H1 (cell line): ENCODE data around the gene CKB. TPM values are rescaled to one million over a fixed set of nuclear protein-coding genes. Genes with fewer than 3 reads are reported as not detected.

Experiments
- CTCF ChIA-PET: fragments of 300-600 bp; sonication (Branson Sonifier 250); formaldehyde crosslinking; loops from one replicate; lab custom pipeline; 2021; ENCODE audit not compliant: partially characterized antibody; lab: Charles Lee
- POLR2A ChIA-PET: fragments of 300-600 bp; sonication (Branson Sonifier 250); formaldehyde crosslinking; loops from one replicate; lab custom pipeline; 2021; ENCODE audit warnings: inconsistent platforms; ENCODE audit not compliant: partially characterized antibody; lab: Charles Lee
- DNase-seq, 2 experiments: peaks; one replicate each; pipeline versions ENCODE4 v3.0.0 to v3.0.0-alpha.2; 2010 to 2022; ENCODE audit warnings: low spot score in 2 of 2, low read depth in 1 of 2, mixed read lengths in 1 of 2
- FAIRE-seq: peaks from 2 replicates; lab custom pipeline; 2011; peaks lifted over from hg19 to GRCh38; lab: Jason Lieb, UNC
- H2AFZ ChIP-seq: 2 replicates; pipeline ENCODE4 v1.8.1; 2012; ENCODE audit warnings: low read length, inconsistent platforms
- H2AK5ac ChIP-seq: 2 replicates; pipeline ENCODE4 v1.6.1; 2013; ENCODE audit warnings: low read depth, low read length
- H2BK120ac ChIP-seq: replicated peaks from 2 replicates; pipeline ENCODE3; 2013; ENCODE audit warnings: low read depth, low read length, inconsistent platforms
- H2BK12ac ChIP-seq: 2 replicates; pipeline ENCODE4 v1.6.1; 2013; ENCODE audit warnings: low read depth, low read length
- H2BK15ac ChIP-seq: 2 replicates; pipeline ENCODE4 v1.6.1; 2013; ENCODE audit warnings: low read length
- H2BK20ac ChIP-seq: 2 replicates; pipeline ENCODE4 v1.6.1; 2013; ENCODE audit warnings: low read length
- H2BK5ac ChIP-seq: 2 replicates; pipeline ENCODE4 v1.6.1; 2013; ENCODE audit warnings: low read depth, low read length
- H3K14ac ChIP-seq: 2 replicates; pipeline ENCODE4 v1.6.1; 2013; ENCODE audit warnings: inconsistent platforms; ENCODE audit not compliant: insufficient read length
- H3K18ac ChIP-seq: 2 replicates; pipeline ENCODE4 v1.6.1; 2013; ENCODE audit warnings: low read length; ENCODE audit errors: extremely low read depth
- H3K23ac ChIP-seq: 2 replicates; pipeline ENCODE4 v1.6.1; 2013; ENCODE audit warnings: inconsistent platforms; ENCODE audit not compliant: insufficient read length
- H3K23me2 ChIP-seq: 2 replicates; pipeline ENCODE4 v1.6.1; 2013; ENCODE audit warnings: low read depth, low read length
- H3K27ac ChIP-seq: 2 replicates; pipeline ENCODE4 v1.6.1; 2011; ENCODE audit warnings: low read depth, low read length, inconsistent platforms
- H3K27me3 ChIP-seq, 4 experiments: replicated peaks in 1 of 4; 1 replicate in 1 of 4; 2 replicates in 3 of 4; pipeline versions ENCODE4 v1.6.1 to v1.8.1; 2011 to 2013; ENCODE audit warnings: low read length in 3 of 4, mild to moderate bottlenecking in 3 of 4, inconsistent platforms in 2 of 4, mixed read lengths in 2 of 4, moderate library complexity in 1 of 4; ENCODE audit not compliant: control insufficient read depth in 3 of 4, insufficient read depth in 3 of 4; ENCODE audit errors: extremely low read depth in 1 of 4
- H3K36me3 ChIP-seq, 4 experiments: 2 replicates each; pipeline versions ENCODE4 v1.6.1 to v1.8.1; 2011 to 2013; ENCODE audit warnings: mild to moderate bottlenecking in 4 of 4, low read length in 3 of 4, moderate library complexity in 2 of 4, control low read depth in 1 of 4, inconsistent platforms in 1 of 4; ENCODE audit not compliant: insufficient read depth in 4 of 4, control insufficient read depth in 2 of 4
- H3K4ac ChIP-seq: replicated peaks from 2 replicates; pipeline ENCODE3; 2013; ENCODE audit warnings: low read length, low read depth, mixed read lengths, inconsistent platforms; ENCODE audit not compliant: insufficient read length
- H3K4me1 ChIP-seq, 4 experiments: replicated peaks in 1 of 4; 1 replicate in 1 of 4; 2 replicates in 3 of 4; pipeline versions ENCODE4 v1.6.1 to v1.8.1; 2011 to 2013; ENCODE audit warnings: low read length in 3 of 4, inconsistent platforms in 2 of 4, mixed read lengths in 1 of 4; ENCODE audit not compliant: insufficient read depth in 4 of 4, control insufficient read depth in 3 of 4
- H3K4me2 ChIP-seq, 2 experiments: 2 replicates each; pipeline versions ENCODE4 v1.6.1 to v1.8.1; 2011 to 2013; ENCODE audit warnings: low read depth in 2 of 2, low read length in 2 of 2, control low read depth in 1 of 2, inconsistent platforms in 1 of 2, mild to moderate bottlenecking in 1 of 2; ENCODE audit not compliant: insufficient read depth in 1 of 2
- H3K4me3 ChIP-seq, 4 experiments: fragments of 200-600, 300-600 bp in 1 of 4; sonication (generic), shearing (Covaris generic), sonication (Bioruptor Twin) in 1 of 4; 2 replicates each; pipeline versions ENCODE4 v1.5.1 to v1.8.1; 2011 to 2016; ENCODE audit warnings: low read length in 4 of 4, low read depth in 3 of 4, control low read depth in 2 of 4, inconsistent platforms in 2 of 4, mild to moderate bottlenecking in 2 of 4, mixed read lengths in 1 of 4, moderate library complexity in 1 of 4; ENCODE audit not compliant: insufficient read depth in 2 of 4; ENCODE audit errors: extremely low read depth in 1 of 4
- H3K56ac ChIP-seq: replicated peaks from 2 replicates; pipeline ENCODE3; 2013; ENCODE audit warnings: low read depth, mild to moderate bottlenecking, mixed read lengths, low read length, inconsistent platforms; ENCODE audit not compliant: insufficient read length
- H3K79me1 ChIP-seq: 2 replicates; pipeline ENCODE4 v1.6.1; 2013; ENCODE audit warnings: low read depth, low read length, control low read depth
- H3K79me2 ChIP-seq, 2 experiments: 2 replicates each; pipeline versions ENCODE4 v1.6.1 to v1.8.1; 2012 to 2013; ENCODE audit warnings: low read length in 2 of 2, mild to moderate bottlenecking in 2 of 2, inconsistent platforms in 1 of 2; ENCODE audit not compliant: insufficient read depth in 2 of 2, control insufficient read depth in 1 of 2
- H3K9ac ChIP-seq, 4 experiments: replicated peaks in 1 of 4; 1 replicate in 1 of 4; 2 replicates in 3 of 4; pipeline versions ENCODE4 v1.6.1 to v1.8.1; 2011 to 2013; ENCODE audit warnings: low read depth in 3 of 4, low read length in 3 of 4, control low read depth in 2 of 4, mild to moderate bottlenecking in 2 of 4, moderate library complexity in 2 of 4, inconsistent platforms in 1 of 4; ENCODE audit errors: extremely low read depth in 1 of 4
- H3K9me3 ChIP-seq, 2 experiments: 2 replicates each; pipeline versions ENCODE4 v1.6.1 to v1.8.1; 2012 to 2013; ENCODE audit warnings: mild to moderate bottlenecking in 2 of 2, moderate library complexity in 2 of 2, control low read depth in 1 of 2, inconsistent platforms in 1 of 2, low read depth in 1 of 2, low read length in 1 of 2, mixed read lengths in 1 of 2; ENCODE audit not compliant: insufficient read depth in 2 of 2
- H4K20me1 ChIP-seq, 2 experiments: replicated peaks in 1 of 2; 2 replicates each; pipeline versions ENCODE3 to v1.8.1; 2011 to 2013; ENCODE audit warnings: inconsistent platforms in 2 of 2, low read length in 2 of 2, mild to moderate bottlenecking in 1 of 2; ENCODE audit not compliant: insufficient read depth in 2 of 2, control insufficient read depth in 1 of 2
- H4K5ac ChIP-seq: 2 replicates; pipeline ENCODE4 v1.6.1; 2013; ENCODE audit warnings: low read length, low read depth, mixed read lengths, inconsistent platforms; ENCODE audit not compliant: insufficient read length
- H4K8ac ChIP-seq: 2 replicates; pipeline ENCODE4 v1.8.0; 2013; ENCODE audit warnings: mild to moderate bottlenecking, moderate library complexity, low read length, inconsistent platforms; ENCODE audit not compliant: insufficient read depth; ENCODE audit errors: extremely low read depth
- H4K91ac ChIP-seq: replicated peaks from 2 replicates; pipeline ENCODE3; 2013; ENCODE audit warnings: low read length, mixed read lengths, inconsistent platforms; ENCODE audit not compliant: insufficient read length
- BACH1 ChIP-seq: IDR thresholded peaks from 2 replicates; pipeline ENCODE4 v1.6.1; 2012; ENCODE audit warnings: low read length, improper control_type of control experiment
- BRCA1 ChIP-seq: IDR thresholded peaks from 2 replicates; pipeline ENCODE4 v1.6.1; 2012; ENCODE audit warnings: low read depth, low read length, improper control_type of control experiment
- CBX5 ChIP-seq: fragments of 300-800, 300-1000 bp; sonication (generic); IDR thresholded peaks from 2 replicates; pipeline ENCODE4 v1.7.1; 2016; ENCODE audit warnings: antibody characterized with exemption, low read length, low read depth
- CHD1 ChIP-seq: IDR thresholded peaks from 2 replicates; pipeline ENCODE4 v1.6.1; 2012; ENCODE audit warnings: low read depth, low read length, improper control_type of control experiment
- EP300 ChIP-seq, 2 experiments: IDR thresholded peaks; 1 replicate in 1 of 2; 2 replicates in 1 of 2; pipeline ENCODE4 v1.6.1; 2011 to 2012; ENCODE audit warnings: low read depth in 2 of 2, low read length in 2 of 2, mild to moderate bottlenecking in 2 of 2, borderline replicate concordance in 1 of 2, inconsistent platforms in 1 of 2, moderate library complexity in 1 of 2
- GTF2F1 ChIP-seq: IDR thresholded peaks from 2 replicates; pipeline ENCODE4 v1.6.1; 2012; ENCODE audit warnings: low read depth, low read length, improper control_type of control experiment, borderline replicate concordance
- HDAC6 ChIP-seq: IDR thresholded peaks from one replicate; pipeline ENCODE4 v1.7.1; 2012; ENCODE audit warnings: low read depth, mild to moderate bottlenecking, inconsistent platforms, low read length, moderate library complexity
- JUND ChIP-seq: IDR thresholded peaks from 2 replicates; pipeline ENCODE4 v1.6.1; 2011; ENCODE audit warnings: mild to moderate bottlenecking, improper control_type of control experiment, low read length
- KDM4A ChIP-seq: IDR thresholded peaks from one replicate; pipeline ENCODE4 v1.7.1; 2012; ENCODE audit warnings: low read depth, mild to moderate bottlenecking, moderate library complexity, low read length, inconsistent platforms; ENCODE audit not compliant: severe bottlenecking
- POLR2A ChIP-seq, 2 experiments: IDR thresholded peaks; 1 replicate in 1 of 2; 2 replicates in 1 of 2; pipeline ENCODE4 v1.6.1; 2011; ENCODE audit warnings: low read depth in 2 of 2, low read length in 2 of 2, mild to moderate bottlenecking in 2 of 2; ENCODE audit errors: control extremely low read depth in 1 of 2
- POU5F1 ChIP-seq: IDR thresholded peaks from 2 replicates; pipeline ENCODE4 v1.6.1; 2011; ENCODE audit warnings: low read depth, mild to moderate bottlenecking, low read length, moderate library complexity
- TBP ChIP-seq: IDR thresholded peaks from 2 replicates; pipeline ENCODE4 v1.6.1; 2011; ENCODE audit warnings: low read depth, low read length, improper control_type of control experiment
- TCF12 ChIP-seq: IDR thresholded peaks from 2 replicates; pipeline ENCODE4 v1.6.1; 2011; ENCODE audit warnings: low read depth, mild to moderate bottlenecking, low read length
- WGBS, 2 experiments: shearing (Covaris generic) in 1 of 2; methylation state at CpG; one replicate each; pipeline versions ENCODE4 v1.1.6 to v1.1.7; 2013 to 2015; ENCODE audit warnings: low lambda C conversion rate in 2 of 2, mixed read lengths in 2 of 2, inconsistent platforms in 1 of 2, low coverage in 1 of 2, missing lambda C conversion rate in 1 of 2; ENCODE audit not compliant: insufficient replicate concordance in 2 of 2, insufficient coverage in 1 of 2, insufficient read length in 1 of 2; ENCODE audit errors: extremely low coverage in 1 of 2, missing lambda C conversion rate in 1 of 2; 5-methylcytosine and 5-hydroxymethylcytosine counted together
- polyA plus RNA-seq, 7 experiments: library from polyadenylated mRNA; depleted of rRNA in 3 of 7; stranded (reverse) in 5 of 7; unstranded in 2 of 7; fragments of >200 nt in 5 of 7; fragments of 200-250 nt in 2 of 7; gene quantifications; 1 replicate in 5 of 7; 2 replicates in 1 of 7; 4 replicates in 1 of 7; pipeline versions ENCODE4 v1.2.1 to v1.2.3, GENCODE V29; 2011 to 2013; ENCODE audit warnings: missing spikeins in 2 of 7, mixed read lengths in 2 of 7
- total RNA-seq: library from RNA; stranded (reverse); fragmentation: NEBNext Ultra II Directional; extraction: Animal tissue kit (Norgen Biotek cat#: 25700); gene quantifications from 2 replicates; pipeline ENCODE4 v1.2.1, GENCODE V29; 2021

The CKB gene
- total and polyA plus RNA-seq, 2 of the 8 experiments (the other 6 are each of a cell fraction or from before 2014, with no cell fraction given), result 538 to 950 TPM

- no peak overlapping the region for H2AFZ ChIP-seq
- H3K4me1 ChIP-seq, result no peaks in the 10 kb centered on the region
- H4K91ac ChIP-seq, result no peak overlapping the region
- H4K8ac ChIP-seq, result peak overlapping the region; percentile 71; the same call in 1 of the 2 replicates
- H3K79me2 ChIP-seq, result peaks cover 8 to 37% of the 10 kb centered on the region in 2 experiments
- TF ChIP-seq KDM4A (no peak), POU5F1 (no peak), HDAC6 (no peak), BRCA1 (no peak), TBP (no peak), CHD1 (no peak), JUND (no peak), BACH1 (no peak), CBX5 (no peak), POLR2A (IDR thresholded peaks at IDR 0.05; ENCODE audit: control extremely low read depth in 1 of 2, low read depth in 2 of 2, low read length in 2 of 2) (no peak), GTF2F1 (no peak), EP300 (IDR thresholded peaks at IDR 0.05; ENCODE audit: borderline replicate concordance in 1 of 2, low read depth in 2 of 2, low read length in 2 of 2) (no peak), TCF12 (no peak)
- no peak overlapping the region for H2BK15ac ChIP-seq
- no peaks in the 10 kb centered on the region for H3K23me2 ChIP-seq
- H2BK20ac ChIP-seq, result no peak overlapping the region
- no peak overlapping the region for H3K4me2 ChIP-seq
- CTCF ChIA-PET, result interaction anchor here (6.2 to 28.8 kb wide), 3 partner anchors 11 to 46 kb away, joined by 34 to 921 read pairs (median 230); partner anchors contain the start of genes CKB and TRMT61A
- DNase-seq (no peak), FAIRE-seq (no peak)
- no peak overlapping the region for H3K4ac ChIP-seq
- WGBS, 2 experiments, result 92% methylated on average over 15 of the region's 15 CpGs; no CpG with 5 or more reads in 1 of the 2 experiments
- H2BK12ac ChIP-seq, result no peak overlapping the region
- no peak overlapping the region for H3K14ac ChIP-seq
- H3K23ac ChIP-seq, result no peak overlapping the region
- H4K5ac ChIP-seq, result no peak overlapping the region
- no peaks in the 10 kb centered on the region for H3K9me3 ChIP-seq
- H4K20me1 ChIP-seq, result peaks cover 7 to 8% of the 10 kb centered on the region in 2 experiments
- peaks cover 0 to 21% (median 12%) of the 10 kb centered on the region in 4 experiments; a peak in 7 of 8 replicates for H3K36me3 ChIP-seq
- H3K56ac ChIP-seq, result no peak overlapping the region
- no peak overlapping the region for H3K18ac ChIP-seq
- H2AK5ac ChIP-seq, result no peak overlapping the region
- no peak overlapping the region for H3K27ac ChIP-seq
- H2BK120ac ChIP-seq, result no peak overlapping the region
- H2BK5ac ChIP-seq, result no peak overlapping the region
- no peaks in the 10 kb centered on the region for H3K27me3 ChIP-seq
- POLR2A ChIA-PET, result interaction anchor here (2.0 to 29.8 kb wide), 4 partner anchors 13 to 37 kb away, joined by 7 to 844 read pairs (median 18); partner anchors contain the start of genes CKB and TRMT61A
- H3K79me1 ChIP-seq, result peaks cover 6% of the 10 kb centered on the region; the same call in 1 of the 2 replicates
- H3K4me3 ChIP-seq, result no peak overlapping the region
- no peak overlapping the region for H3K9ac ChIP-seq
These were observed 33.1 kb upstream of the CKB start for GRCh38 chr14:103555559-103556337.
